SK-N-SH treated with all-trans-retinoic acid at 6 μM for 48 hours (cell line): ENCODE data around the gene PM20D1.

Experiments
- ARNTL ChIP-seq: fragments of 450-650 bp; formaldehyde crosslinking; IDR thresholded peaks from 2 replicates; pipeline ENCODE4 v1.5.0; 2020; ENCODE audit warnings: low read depth, mild to moderate bottlenecking, moderate library complexity, borderline replicate concordance
- CREB5 ChIP-seq: fragments of 250-450 bp; sonication (Bioruptor Pico); IDR thresholded peaks from 2 replicates; pipeline ENCODE4 v1.5.1; 2020; ENCODE audit warnings: low read depth, mild to moderate bottlenecking, moderate library complexity
- CSDC2 ChIP-seq: fragments of 250-450 bp; sonication (Bioruptor Pico); IDR thresholded peaks from 2 replicates; pipeline ENCODE4 v1.5.0; 2020; ENCODE audit warnings: mild to moderate bottlenecking, moderate library complexity
- ESRRG ChIP-seq: fragments of 250-450 bp; sonication (Bioruptor Pico); IDR thresholded peaks from 2 replicates; pipeline ENCODE4 v1.6.1; 2021; ENCODE audit warnings: mild to moderate bottlenecking
- ISL1 ChIP-seq: fragments of 250-450 bp; sonication (Bioruptor Pico); IDR thresholded peaks from 2 replicates; pipeline ENCODE4 v2.1.2; 2022; ENCODE audit warnings: mild to moderate bottlenecking, moderate library complexity
- OSR1 ChIP-seq: fragments of 250-450 bp; sonication (Bioruptor Pico); IDR thresholded peaks from 2 replicates; pipeline ENCODE4 v1.8.0; 2022; ENCODE audit warnings: moderate library complexity, mild to moderate bottlenecking, inconsistent platforms
- PATZ1 ChIP-seq: fragments of 250-450 bp; sonication (Bioruptor Pico); IDR thresholded peaks from 2 replicates; pipeline ENCODE4 v1.8.0; 2020; ENCODE audit warnings: mild to moderate bottlenecking, moderate library complexity, borderline replicate concordance
- TCF4 ChIP-seq: fragments of 250-450 bp; sonication (Bioruptor Pico); IDR thresholded peaks from 2 replicates; pipeline ENCODE4 v1.8.0; 2021; ENCODE audit warnings: mild to moderate bottlenecking, moderate library complexity, borderline replicate concordance
- ZC3H10 ChIP-seq: fragments of 250-450 bp; sonication (Bioruptor Pico); IDR thresholded peaks from 2 replicates; pipeline ENCODE4 v1.5.1; 2021; ENCODE audit warnings: mild to moderate bottlenecking, moderate library complexity
- ZFP3 ChIP-seq: fragments of 250-450 bp; sonication (Bioruptor Pico); IDR thresholded peaks from 2 replicates; pipeline ENCODE4 v1.5.0; 2020; ENCODE audit warnings: mild to moderate bottlenecking, moderate library complexity
- ZNF565 ChIP-seq: fragments of 450-650 bp; formaldehyde crosslinking; conservative IDR thresholded peaks from 2 replicates; pipeline ENCODE4 v1.5.0; 2020; ENCODE audit warnings: low read depth, mild to moderate bottlenecking, moderate library complexity

- no peak for TF ChIP-seq ZFP3
- no peak for TF ChIP-seq PATZ1
- no peak for TF ChIP-seq ESRRG (CRISPR knock-in tag)
- no peak for TF ChIP-seq ZC3H10 (CRISPR knock-in tag)
- no peak for TF ChIP-seq TCF4 (CRISPR knock-in tag)
- no peak for TF ChIP-seq ZNF565 (CRISPR knock-in tag)
- no peak for TF ChIP-seq OSR1
- no peak for TF ChIP-seq ARNTL (CRISPR knock-in tag)
- no peak for TF ChIP-seq CREB5 (CRISPR knock-in tag)
- no peak for TF ChIP-seq CSDC2
- no peak for TF ChIP-seq ISL1
Measured at GRCh38 chr1:205858141-205858961, 8.4 kb upstream of the PM20D1 start.
